ENCODE measurements around the gene BRD4.

DNA sequence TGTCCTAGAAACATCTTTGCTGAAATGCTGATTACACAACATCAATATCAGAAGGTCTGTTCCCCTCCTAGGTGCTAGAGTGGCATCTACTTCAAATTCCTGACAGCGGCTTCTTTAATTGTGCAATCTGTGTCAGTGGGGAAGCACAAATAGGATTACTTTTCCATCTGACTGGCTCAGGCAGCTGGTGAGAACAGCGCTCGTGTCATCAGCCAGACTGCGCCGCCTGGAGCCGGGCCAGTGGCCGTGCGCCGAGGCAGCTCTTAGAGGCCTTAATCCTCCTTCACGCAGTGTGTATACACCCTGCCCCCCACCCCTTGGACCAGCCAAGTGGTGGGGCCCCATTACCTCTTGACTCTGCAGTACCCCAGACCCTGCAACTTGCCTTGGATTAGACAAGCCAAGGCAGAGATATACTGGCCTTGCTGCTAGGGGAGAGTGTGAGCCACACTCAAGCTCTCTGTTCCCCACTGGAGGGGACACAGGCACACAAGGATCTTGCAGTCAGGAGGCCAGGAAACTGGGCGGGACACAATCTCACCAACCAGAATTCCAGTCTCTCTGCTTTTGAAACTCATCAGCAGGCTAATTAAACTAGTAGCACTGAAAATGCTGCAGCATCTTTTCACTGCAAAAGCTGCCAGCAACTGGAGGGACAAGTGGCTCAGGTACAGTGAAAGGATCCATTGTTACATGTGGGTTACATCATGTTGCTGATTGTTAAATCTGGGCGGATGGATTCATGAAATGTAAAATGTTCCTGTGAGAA lies 51.2 kb downstream of the BRD4 start:
- TF ChIP-seq, protein P1, sequence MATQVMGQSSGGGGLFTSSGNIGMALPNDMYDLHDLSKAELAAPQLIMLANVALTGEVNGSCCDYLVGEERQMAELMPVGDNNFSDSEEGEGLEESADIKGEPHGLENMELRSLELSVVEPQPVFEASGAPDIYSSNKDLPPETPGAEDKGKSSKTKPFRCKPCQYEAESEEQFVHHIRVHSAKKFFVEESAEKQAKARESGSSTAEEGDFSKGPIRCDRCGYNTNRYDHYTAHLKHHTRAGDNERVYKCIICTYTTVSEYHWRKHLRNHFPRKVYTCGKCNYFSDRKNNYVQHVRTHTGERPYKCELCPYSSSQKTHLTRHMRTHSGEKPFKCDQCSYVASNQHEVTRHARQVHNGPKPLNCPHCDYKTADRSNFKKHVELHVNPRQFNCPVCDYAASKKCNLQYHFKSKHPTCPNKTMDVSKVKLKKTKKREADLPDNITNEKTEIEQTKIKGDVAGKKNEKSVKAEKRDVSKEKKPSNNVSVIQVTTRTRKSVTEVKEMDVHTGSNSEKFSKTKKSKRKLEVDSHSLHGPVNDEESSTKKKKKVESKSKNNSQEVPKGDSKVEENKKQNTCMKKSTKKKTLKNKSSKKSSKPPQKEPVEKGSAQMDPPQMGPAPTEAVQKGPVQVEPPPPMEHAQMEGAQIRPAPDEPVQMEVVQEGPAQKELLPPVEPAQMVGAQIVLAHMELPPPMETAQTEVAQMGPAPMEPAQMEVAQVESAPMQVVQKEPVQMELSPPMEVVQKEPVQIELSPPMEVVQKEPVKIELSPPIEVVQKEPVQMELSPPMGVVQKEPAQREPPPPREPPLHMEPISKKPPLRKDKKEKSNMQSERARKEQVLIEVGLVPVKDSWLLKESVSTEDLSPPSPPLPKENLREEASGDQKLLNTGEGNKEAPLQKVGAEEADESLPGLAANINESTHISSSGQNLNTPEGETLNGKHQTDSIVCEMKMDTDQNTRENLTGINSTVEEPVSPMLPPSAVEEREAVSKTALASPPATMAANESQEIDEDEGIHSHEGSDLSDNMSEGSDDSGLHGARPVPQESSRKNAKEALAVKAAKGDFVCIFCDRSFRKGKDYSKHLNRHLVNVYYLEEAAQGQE (IDR thresholded peaks at IDR 0.05; ENCODE audit: insufficient read depth in 1 of 2, low read depth in 2 of 2, low read length in 2 of 2) = no peak
- no peak for TF ChIP-seq POLR2AphosphoS5 (IDR thresholded peaks at IDR 0.05; ENCODE audit: low read depth, low read length)
